ENCODE data around the gene PPHLN1. TPM values are rescaled to one million over a fixed set of nuclear protein-coding genes. Genes with fewer than 3 reads are reported as not detected.

The PPHLN1 gene
- total RNA-seq, 4 donors from 2014 or later: 42.0 to 74.3 (median 48.9) TPM

DNA sequence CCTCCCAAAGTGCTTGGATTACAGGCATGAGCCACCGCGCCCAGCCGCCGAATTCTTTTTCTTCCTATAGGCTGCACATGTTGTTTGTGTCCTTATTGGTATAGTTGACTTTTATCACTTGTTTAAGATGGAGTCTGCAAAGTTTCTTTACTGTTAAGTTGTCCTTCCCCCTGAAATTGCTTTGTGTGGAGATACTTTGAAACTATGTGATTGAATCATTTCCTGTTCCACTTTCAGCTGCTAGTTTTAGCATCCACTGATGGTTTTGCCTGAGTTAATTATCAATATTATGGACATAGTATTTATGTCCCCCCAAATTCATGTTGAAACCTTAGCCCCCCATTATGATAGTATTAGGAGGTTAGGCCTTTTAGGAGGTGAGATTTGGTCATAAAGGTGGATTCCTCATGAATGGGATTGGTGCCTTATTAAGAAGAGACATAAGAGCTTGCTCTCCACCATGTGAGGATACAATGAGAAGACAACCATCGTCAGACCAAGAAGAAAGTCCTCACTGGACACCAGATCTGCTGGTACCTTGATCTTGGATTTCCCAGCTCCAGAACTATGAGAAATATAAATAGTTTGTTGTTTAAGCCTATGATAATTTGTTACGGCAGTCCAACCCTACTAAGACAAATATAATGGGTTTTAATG is 34.9 kb downstream of the PPHLN1 start:
- Histone ChIP-seq H3K4me1 (peaks cover 6% of the 10 kb centered on the region), H3K9me3 (no peaks in the 10 kb centered on the region), H3K36me3 (peaks cover 22% of the 10 kb centered on the region), H3K4me3 (no peak overlapping the region), H3K27ac (no peak overlapping the region), H3K27me3 (no peaks in the 10 kb centered on the region)
- 97% methylated on average over 6 of the region's 6 CpGs for WGBS
- no peak for DNase-seq (ENCODE audit: low spot score in 2 of 2)
- TF ChIP-seq POLR2AphosphoS5 (IDR thresholded peaks at IDR 0.05): no peak
- no peak for TF ChIP-seq EP300 (IDR thresholded peaks at IDR 0.05)
- TF ChIP-seq, protein P1, sequence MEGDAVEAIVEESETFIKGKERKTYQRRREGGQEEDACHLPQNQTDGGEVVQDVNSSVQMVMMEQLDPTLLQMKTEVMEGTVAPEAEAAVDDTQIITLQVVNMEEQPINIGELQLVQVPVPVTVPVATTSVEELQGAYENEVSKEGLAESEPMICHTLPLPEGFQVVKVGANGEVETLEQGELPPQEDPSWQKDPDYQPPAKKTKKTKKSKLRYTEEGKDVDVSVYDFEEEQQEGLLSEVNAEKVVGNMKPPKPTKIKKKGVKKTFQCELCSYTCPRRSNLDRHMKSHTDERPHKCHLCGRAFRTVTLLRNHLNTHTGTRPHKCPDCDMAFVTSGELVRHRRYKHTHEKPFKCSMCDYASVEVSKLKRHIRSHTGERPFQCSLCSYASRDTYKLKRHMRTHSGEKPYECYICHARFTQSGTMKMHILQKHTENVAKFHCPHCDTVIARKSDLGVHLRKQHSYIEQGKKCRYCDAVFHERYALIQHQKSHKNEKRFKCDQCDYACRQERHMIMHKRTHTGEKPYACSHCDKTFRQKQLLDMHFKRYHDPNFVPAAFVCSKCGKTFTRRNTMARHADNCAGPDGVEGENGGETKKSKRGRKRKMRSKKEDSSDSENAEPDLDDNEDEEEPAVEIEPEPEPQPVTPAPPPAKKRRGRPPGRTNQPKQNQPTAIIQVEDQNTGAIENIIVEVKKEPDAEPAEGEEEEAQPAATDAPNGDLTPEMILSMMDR (IDR thresholded peaks at IDR 0.05): no peak
- no peak for TF ChIP-seq POLR2A (IDR thresholded peaks at IDR 0.05)

DNA sequence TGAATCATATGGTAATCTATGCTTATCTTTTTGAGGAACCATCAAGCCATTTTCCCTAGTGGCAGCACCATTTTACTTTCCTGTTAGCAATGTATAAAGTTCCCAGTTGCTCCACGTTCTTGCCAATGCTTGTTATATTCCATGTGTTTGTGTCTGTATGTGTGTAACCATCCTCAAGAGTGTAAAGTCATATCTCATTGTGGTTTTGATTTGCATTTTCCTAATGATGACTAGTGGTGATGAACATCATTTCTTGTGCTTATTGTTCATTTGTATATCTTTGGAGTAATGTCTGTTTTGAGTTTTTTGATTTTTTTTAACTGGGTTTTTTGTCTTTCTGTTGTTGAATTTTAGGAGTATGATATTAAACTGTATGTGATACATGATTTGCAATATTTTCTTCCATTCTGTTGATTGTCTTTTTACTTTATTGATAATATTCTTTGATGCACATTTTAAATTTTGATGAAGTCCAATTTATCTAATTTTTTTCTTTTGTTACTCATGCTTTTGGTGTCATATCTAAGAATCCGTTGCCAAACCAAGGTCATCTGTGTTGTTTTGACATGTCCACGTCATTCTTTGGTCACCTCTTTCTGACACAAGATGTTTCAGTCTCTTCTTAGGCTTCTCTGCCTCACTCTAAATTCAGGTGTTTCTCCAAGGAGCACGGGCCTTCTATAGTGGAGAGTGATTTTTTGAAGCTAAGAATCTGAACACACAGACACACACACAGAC is 36.1 kb downstream of the PPHLN1 start:
- Histone ChIP-seq H3K36me3 (peaks cover 10% of the 10 kb centered on the region), H3K4me1 (peaks cover 6% of the 10 kb centered on the region), H3K9me3 (no peaks in the 10 kb centered on the region), H3K27me3 (no peaks in the 10 kb centered on the region), H3K27ac (no peak overlapping the region), H3K4me3 (no peak overlapping the region)
- no peak for DNase-seq (ENCODE audit: low spot score in 2 of 2)
- 83% methylated on average over 4 of the region's 4 CpGs for WGBS
- TF ChIP-seq EP300 (IDR thresholded peaks at IDR 0.05) (no peak), POLR2A (IDR thresholded peaks at IDR 0.05) (no peak), POLR2AphosphoS5 (IDR thresholded peaks at IDR 0.05) (no peak)
- TF ChIP-seq, protein P1 (IDR thresholded peaks at IDR 0.05): no peak

DNA sequence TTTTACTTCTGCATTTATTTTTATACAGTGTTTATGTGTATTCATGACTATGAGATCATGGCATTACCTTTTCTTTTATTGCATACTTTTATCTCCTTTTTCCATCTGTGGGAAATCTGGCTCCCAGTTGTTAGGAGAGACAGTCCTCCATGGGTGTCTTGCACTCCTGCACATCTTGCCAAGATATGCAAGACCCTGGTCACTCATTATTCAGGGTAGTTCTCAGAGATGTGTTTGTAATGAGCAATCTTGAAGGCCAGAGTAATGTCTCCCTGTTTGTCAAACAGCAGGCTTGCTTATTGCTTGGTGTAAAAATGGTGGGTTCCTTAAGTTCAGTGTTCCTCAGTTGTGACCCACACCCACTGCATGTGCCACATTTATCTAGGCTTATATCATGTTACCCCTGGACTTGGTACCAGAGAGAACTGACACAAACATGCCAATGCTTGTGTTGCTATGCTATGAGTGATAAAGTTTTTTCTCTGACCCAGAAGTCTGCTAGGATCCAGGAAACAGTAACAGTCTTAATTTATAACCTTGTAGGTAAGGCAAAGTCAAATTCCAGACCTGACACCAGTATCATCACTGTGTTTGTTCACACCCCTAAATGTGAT is 36.8 kb downstream of the PPHLN1 start:
- Histone ChIP-seq H3K27me3 (no peaks in the 10 kb centered on the region), H3K27ac (no peak overlapping the region), H3K4me1 (peaks cover 6% of the 10 kb centered on the region), H3K4me3 (no peak overlapping the region), H3K9me3 (no peaks in the 10 kb centered on the region), H3K36me3 (peaks cover 5% of the 10 kb centered on the region)
- no peak for DNase-seq (ENCODE audit: low spot score in 2 of 2)
- no peak for TF ChIP-seq POLR2AphosphoS5 (IDR thresholded peaks at IDR 0.05)
- no peak for TF ChIP-seq POLR2A (IDR thresholded peaks at IDR 0.05)

DNA sequence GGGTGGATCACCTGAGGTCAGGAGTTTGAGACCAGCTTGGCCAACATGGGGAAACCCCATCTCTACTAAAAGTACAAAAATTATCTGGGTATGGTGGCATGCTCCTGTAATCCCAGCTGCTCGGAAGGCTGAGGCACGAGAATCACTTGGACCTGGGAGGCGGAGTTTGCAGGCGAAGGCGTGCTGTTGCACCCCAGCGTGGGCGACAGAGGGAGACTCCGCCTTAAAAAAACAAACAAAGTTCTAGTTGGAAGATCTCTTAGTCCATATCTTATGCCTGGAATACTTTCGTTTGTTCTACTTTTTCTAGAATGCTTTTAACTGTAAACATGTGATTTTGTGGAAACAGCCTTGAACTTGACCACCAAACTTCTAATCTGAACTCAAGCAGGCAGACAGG is 38.7 kb downstream of the PPHLN1 start:
- TF ChIP-seq POLR2AphosphoS5 (IDR thresholded peaks at IDR 0.05): no peak
- TF ChIP-seq, protein P1 (IDR thresholded peaks at IDR 0.05): no peak
- TF ChIP-seq POLR2A (IDR thresholded peaks at IDR 0.05): no peak
- TF ChIP-seq EP300 (IDR thresholded peaks at IDR 0.05): no peak
- Histone ChIP-seq H3K9me3 (no peaks in the 10 kb centered on the region), H3K27me3 (no peaks in the 10 kb centered on the region), H3K27ac (no peak overlapping the region), H3K4me3 (no peak overlapping the region), H3K36me3 (no peaks in the 10 kb centered on the region), H3K4me1 (peaks cover 6% of the 10 kb centered on the region)
- 82% methylated on average over 9 of the region's 9 CpGs for WGBS
- no peak for DNase-seq (ENCODE audit: low spot score in 2 of 2)

DNA sequence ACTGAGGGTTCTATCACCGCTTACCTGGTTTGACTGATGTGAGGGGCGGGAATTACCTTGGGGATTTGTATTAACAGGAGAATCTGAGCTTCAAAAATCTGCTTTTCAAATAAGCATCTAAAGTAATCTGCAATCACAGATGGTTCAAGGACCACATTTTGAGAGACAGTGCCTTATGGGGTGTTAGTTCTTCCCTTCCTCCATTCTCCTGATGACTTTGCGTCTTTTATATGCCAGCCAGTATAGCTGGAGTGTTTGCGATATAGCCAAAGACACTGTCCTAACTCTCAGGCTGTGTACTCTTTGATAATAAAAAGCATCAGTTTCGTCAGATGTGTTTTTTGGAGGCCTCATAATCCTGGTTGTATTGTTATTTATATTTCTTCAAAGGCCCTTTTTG is 39.5 kb downstream of the PPHLN1 start:
- no peak for DNase-seq (ENCODE audit: low spot score in 2 of 2)
- no peaks in the 10 kb centered on the region for H3K27me3 ChIP-seq
- no peaks in the 10 kb centered on the region for H3K36me3 ChIP-seq
- TF ChIP-seq, protein P1 (IDR thresholded peaks at IDR 0.05): no peak
- TF ChIP-seq EP300 (IDR thresholded peaks at IDR 0.05) (no peak), POLR2AphosphoS5 (IDR thresholded peaks at IDR 0.05) (no peak), POLR2A (IDR thresholded peaks at IDR 0.05) (no peak)
- 97% methylated on average over 5 of the region's 5 CpGs for WGBS
- H3K4me1 ChIP-seq: peaks cover 6% of the 10 kb centered on the region
- no peak overlapping the region for H3K4me3 ChIP-seq
- no peaks in the 10 kb centered on the region for H3K9me3 ChIP-seq
- no peak overlapping the region for H3K27ac ChIP-seq
